ENCODE data around the gene GNAS-AS1.

The GNAS-AS1 gene

DNA sequence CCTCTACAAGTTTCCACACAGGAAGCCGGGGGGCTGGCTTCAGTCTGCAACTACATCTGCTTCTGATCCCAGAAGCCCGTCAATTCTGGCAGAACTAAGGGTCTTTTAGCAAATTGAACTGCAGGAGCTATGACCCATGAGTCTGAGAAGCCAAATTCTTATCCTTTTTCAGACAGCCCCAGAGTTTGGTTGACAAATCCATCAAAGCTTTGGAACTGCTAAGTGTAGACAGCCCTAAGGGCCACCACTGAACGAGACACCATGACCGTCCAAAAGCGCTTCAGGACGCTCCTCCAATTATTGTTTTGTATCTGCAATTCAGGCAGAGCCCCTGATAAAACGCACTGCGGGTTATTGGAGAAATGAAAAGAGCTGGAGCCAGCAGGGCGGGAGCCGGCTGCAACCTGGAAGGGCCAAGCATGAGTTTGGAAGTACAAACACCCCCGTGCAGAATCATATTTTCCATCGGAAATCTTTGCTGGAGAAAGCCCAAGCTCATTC lies 67.1 kb downstream of the GNAS-AS1 start:
- Histone ChIP-seq H3K27me3 (ENCODE audit: control insufficient read depth in 3 of 3, insufficient read depth in 3 of 3, low read depth in 1 of 3, low read length in 3 of 3) (peaks cover 0 to 72% (median 0%) of the 10 kb centered on the region in 3 experiments), H3K36me3 (replicated peaks in 1 of 2; ENCODE audit: control insufficient read depth in 2 of 2, insufficient read depth in 2 of 2, low read length in 2 of 2) (no peaks in the 10 kb centered on the region), H2AFZ (ENCODE audit: low read length) (no peak overlapping the region), H3K23ac (ENCODE audit: low read depth, low read length, poor library complexity) (no peak overlapping the region), H2BK15ac (ENCODE audit: low read length) (no peak overlapping the region), H2BK120ac (ENCODE audit: low read depth, low read length) (no peak overlapping the region), H2AK5ac (ENCODE audit: low read depth, low read length) (no peak overlapping the region), H3K9me3 (replicated peaks in 1 of 2; ENCODE audit: control insufficient read depth in 2 of 2, insufficient read depth in 1 of 2, low read depth in 1 of 2, low read length in 2 of 2) (no peaks in the 10 kb centered on the region), H3K27ac (replicated peaks; ENCODE audit: low read length) (no peak overlapping the region), H3K18ac (ENCODE audit: low read length) (no peak overlapping the region), H2BK12ac (ENCODE audit: low read length) (no peak overlapping the region), H4K8ac (ENCODE audit: low read depth, low read length) (no peak overlapping the region), H3K4me1 (ENCODE audit: control insufficient read depth in 2 of 2, insufficient read depth in 1 of 2, low read depth in 1 of 2, low read length in 2 of 2) (peaks cover 0 to 6% of the 10 kb centered on the region in 2 donors), H3K4me3 (ENCODE audit: low read length in 2 of 2) (no peak overlapping the region), H4K91ac (ENCODE audit: low read depth, low read length, poor library complexity) (no peak overlapping the region), H3K4ac (ENCODE audit: low read length) (no peak overlapping the region), H3K14ac (ENCODE audit: low read length) (no peak overlapping the region), H2BK5ac (ENCODE audit: low read length) (no peak overlapping the region), H3K79me1 (ENCODE audit: low read depth, low read length) (no peaks in the 10 kb centered on the region), H3K9ac (ENCODE audit: low read depth, low read length, poor library complexity) (no peak overlapping the region), H3K4me2 (ENCODE audit: insufficient read depth, low read length, poor library complexity, severe bottlenecking) (no peak overlapping the region)
- no peak for DNase-seq (ENCODE audit: low spot score)
- WGBS, 2 donors (ENCODE audit: extremely low coverage in 2 of 2, insufficient read length in 2 of 2, insufficient replicate concordance in 1 of 2), result no CpG with 5 or more reads among the region's 12 CpGs

DNA sequence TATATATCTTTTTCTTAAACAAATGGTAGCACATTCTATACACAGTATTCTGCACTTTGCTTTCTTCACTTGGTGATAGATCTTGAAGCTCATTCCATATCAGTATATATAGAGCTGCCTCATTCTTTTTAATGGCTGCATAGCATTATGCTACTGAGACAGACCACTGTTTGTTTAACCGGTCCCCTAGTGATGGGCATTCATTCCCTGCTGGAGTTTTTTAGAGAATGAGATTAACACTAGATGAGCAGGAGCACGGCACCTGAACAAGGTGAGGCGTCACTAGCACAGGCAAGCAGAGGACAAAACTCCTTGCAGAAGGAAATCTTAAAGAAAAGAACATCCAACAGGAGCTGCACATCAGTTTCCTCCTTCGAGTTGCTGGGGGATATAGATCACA lies 69.6 kb downstream of the GNAS-AS1 start:
- Histone ChIP-seq H2BK12ac (ENCODE audit: low read length) (no peak overlapping the region), H3K4me2 (ENCODE audit: insufficient read depth, low read length, poor library complexity, severe bottlenecking) (no peak overlapping the region), H4K91ac (ENCODE audit: low read depth, low read length, poor library complexity) (no peak overlapping the region), H4K8ac (ENCODE audit: low read depth, low read length) (no peak overlapping the region), H2AK5ac (ENCODE audit: low read depth, low read length) (no peak overlapping the region), H3K4ac (ENCODE audit: low read length) (no peak overlapping the region), H3K4me1 (ENCODE audit: control insufficient read depth in 2 of 2, insufficient read depth in 1 of 2, low read depth in 1 of 2, low read length in 2 of 2) (peaks cover 0 to 6% of the 10 kb centered on the region in 2 donors), H3K23ac (ENCODE audit: low read depth, low read length, poor library complexity) (no peak overlapping the region), H3K27me3 (ENCODE audit: control insufficient read depth in 3 of 3, insufficient read depth in 3 of 3, low read depth in 1 of 3, low read length in 3 of 3) (peaks cover 0 to 63% (median 0%) of the 10 kb centered on the region in 3 experiments), H3K4me3 (ENCODE audit: low read length in 2 of 2) (no peak overlapping the region), H2AFZ (ENCODE audit: low read length) (no peak overlapping the region), H3K9me3 (replicated peaks in 1 of 2; ENCODE audit: control insufficient read depth in 2 of 2, insufficient read depth in 1 of 2, low read depth in 1 of 2, low read length in 2 of 2) (no peaks in the 10 kb centered on the region), H2BK5ac (ENCODE audit: low read length) (no peak overlapping the region), H2BK15ac (ENCODE audit: low read length) (no peak overlapping the region), H2BK120ac (ENCODE audit: low read depth, low read length) (no peak overlapping the region), H3K14ac (ENCODE audit: low read length) (no peak overlapping the region), H3K36me3 (replicated peaks in 1 of 2; ENCODE audit: control insufficient read depth in 2 of 2, insufficient read depth in 2 of 2, low read length in 2 of 2) (no peaks in the 10 kb centered on the region), H3K9ac (ENCODE audit: low read depth, low read length, poor library complexity) (no peak overlapping the region), H3K27ac (replicated peaks; ENCODE audit: low read length) (no peak overlapping the region), H3K79me1 (ENCODE audit: low read depth, low read length) (no peaks in the 10 kb centered on the region), H3K18ac (ENCODE audit: low read length) (no peak overlapping the region)
- no peak for DNase-seq (ENCODE audit: low spot score)
- WGBS, 2 donors (ENCODE audit: extremely low coverage in 2 of 2, insufficient read length in 2 of 2, insufficient replicate concordance in 1 of 2), result no CpG with 5 or more reads among the region's 4 CpGs

DNA sequence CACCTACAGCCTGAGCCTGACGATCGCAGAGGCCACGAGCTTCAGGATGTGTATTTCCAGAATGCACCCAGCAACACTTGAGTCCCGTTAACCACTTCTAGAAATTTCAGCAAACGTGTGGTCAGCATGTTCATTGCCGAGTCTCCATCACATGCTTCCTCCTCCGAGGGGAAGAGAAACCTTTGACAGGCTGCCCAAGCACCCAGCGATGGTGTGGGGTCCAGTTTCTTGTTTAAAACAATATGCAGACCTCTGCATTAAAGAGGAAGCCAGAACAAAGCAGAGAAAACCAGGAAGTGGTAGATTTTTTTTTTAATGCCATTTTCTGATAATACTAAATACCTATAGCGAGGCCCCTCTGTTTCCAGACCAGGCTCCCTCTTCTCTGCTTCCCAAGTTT lies 71.9 kb downstream of the GNAS-AS1 start:
- Histone ChIP-seq H3K18ac (ENCODE audit: low read length) (no peak overlapping the region), H3K27me3 (ENCODE audit: control insufficient read depth in 3 of 3, insufficient read depth in 3 of 3, low read depth in 1 of 3, low read length in 3 of 3) (peaks cover 0 to 54% (median 0%) of the 10 kb centered on the region in 3 experiments), H2BK15ac (ENCODE audit: low read length) (no peak overlapping the region)

GRCh38 chr20:58777657-58778056 lies 73.0 kb downstream of the GNAS-AS1 start:
- no CpG with 5 or more reads among the region's 7 CpGs for WGBS, 2 donors (ENCODE audit: extremely low coverage in 2 of 2, insufficient read length in 2 of 2, insufficient replicate concordance in 1 of 2)
- H2BK120ac ChIP-seq (ENCODE audit: low read depth, low read length), result no peak overlapping the region
- no peak overlapping the region for H4K91ac ChIP-seq (ENCODE audit: low read depth, low read length, poor library complexity)
- no peak overlapping the region for H2BK15ac ChIP-seq (ENCODE audit: low read length)
- H3K36me3 ChIP-seq (replicated peaks in 1 of 2; ENCODE audit: control insufficient read depth in 2 of 2, insufficient read depth in 2 of 2, low read length in 2 of 2), result no peaks in the 10 kb centered on the region
- H3K27me3 ChIP-seq (ENCODE audit: control insufficient read depth in 3 of 3, insufficient read depth in 3 of 3, low read depth in 1 of 3, low read length in 3 of 3), result peaks cover 0 to 43% (median 0%) of the 10 kb centered on the region in 3 experiments
- H3K23ac ChIP-seq (ENCODE audit: low read depth, low read length, poor library complexity), result no peak overlapping the region
- no peak overlapping the region for H2AFZ ChIP-seq (ENCODE audit: low read length)
- H3K4me1 ChIP-seq (ENCODE audit: control insufficient read depth in 2 of 2, insufficient read depth in 1 of 2, low read depth in 1 of 2, low read length in 2 of 2), result peaks cover 0 to 6% of the 10 kb centered on the region in 2 donors
- H3K4me3 ChIP-seq (ENCODE audit: low read length in 2 of 2), result no peak overlapping the region
- no peak overlapping the region for H3K14ac ChIP-seq (ENCODE audit: low read length)
- no peak overlapping the region for H3K18ac ChIP-seq (ENCODE audit: low read length)
- no peak overlapping the region for H3K4me2 ChIP-seq (ENCODE audit: insufficient read depth, low read length, poor library complexity, severe bottlenecking)
- no peak overlapping the region for H3K4ac ChIP-seq (ENCODE audit: low read length)
- no peak overlapping the region for H4K8ac ChIP-seq (ENCODE audit: low read depth, low read length)
- H2AK5ac ChIP-seq (ENCODE audit: low read depth, low read length), result no peak overlapping the region
- H3K79me1 ChIP-seq (ENCODE audit: low read depth, low read length), result no peaks in the 10 kb centered on the region
- H2BK5ac ChIP-seq (ENCODE audit: low read length), result no peak overlapping the region
- no peak overlapping the region for H3K9ac ChIP-seq (ENCODE audit: low read depth, low read length, poor library complexity)
- H3K9me3 ChIP-seq (replicated peaks in 1 of 2; ENCODE audit: control insufficient read depth in 2 of 2, insufficient read depth in 1 of 2, low read depth in 1 of 2, low read length in 2 of 2), result no peaks in the 10 kb centered on the region
- no peak for DNase-seq (ENCODE audit: low spot score)
- H2BK12ac ChIP-seq (ENCODE audit: low read length), result no peak overlapping the region
- no peak overlapping the region for H3K27ac ChIP-seq (replicated peaks; ENCODE audit: low read length)

More for the DNA sequence above, 71.9 kb downstream of the GNAS-AS1 start:
- H3K14ac ChIP-seq (ENCODE audit: low read length), result no peak overlapping the region
- H3K4me1 ChIP-seq (ENCODE audit: control insufficient read depth in 2 of 2, insufficient read depth in 1 of 2, low read depth in 1 of 2, low read length in 2 of 2), result peaks cover 0 to 6% of the 10 kb centered on the region in 2 donors
- no peak overlapping the region for H3K9ac ChIP-seq (ENCODE audit: low read depth, low read length, poor library complexity)
- no peak overlapping the region for H3K27ac ChIP-seq (replicated peaks; ENCODE audit: low read length)
- no peak for DNase-seq (ENCODE audit: low spot score)
- H3K23ac ChIP-seq (ENCODE audit: low read depth, low read length, poor library complexity), result no peak overlapping the region
- H3K79me1 ChIP-seq (ENCODE audit: low read depth, low read length), result no peaks in the 10 kb centered on the region
- H2AFZ ChIP-seq (ENCODE audit: low read length), result no peak overlapping the region
- H3K36me3 ChIP-seq (replicated peaks in 1 of 2; ENCODE audit: control insufficient read depth in 2 of 2, insufficient read depth in 2 of 2, low read length in 2 of 2), result no peaks in the 10 kb centered on the region
- no peaks in the 10 kb centered on the region for H3K9me3 ChIP-seq (replicated peaks in 1 of 2; ENCODE audit: control insufficient read depth in 2 of 2, insufficient read depth in 1 of 2, low read depth in 1 of 2, low read length in 2 of 2)
- H2BK120ac ChIP-seq (ENCODE audit: low read depth, low read length), result no peak overlapping the region
- no peak overlapping the region for H3K4me3 ChIP-seq (ENCODE audit: low read length in 2 of 2)
- H4K8ac ChIP-seq (ENCODE audit: low read depth, low read length), result no peak overlapping the region
- WGBS, 2 donors (ENCODE audit: extremely low coverage in 2 of 2, insufficient read length in 2 of 2, insufficient replicate concordance in 1 of 2), result no CpG with 5 or more reads among the region's 9 CpGs
- no peak overlapping the region for H3K4me2 ChIP-seq (ENCODE audit: insufficient read depth, low read length, poor library complexity, severe bottlenecking)
- no peak overlapping the region for H2BK5ac ChIP-seq (ENCODE audit: low read length)
- H3K4ac ChIP-seq (ENCODE audit: low read length), result no peak overlapping the region
- H2AK5ac ChIP-seq (ENCODE audit: low read depth, low read length), result no peak overlapping the region
- H2BK12ac ChIP-seq (ENCODE audit: low read length), result no peak overlapping the region
- no peak overlapping the region for H4K91ac ChIP-seq (ENCODE audit: low read depth, low read length, poor library complexity)

All from neuronal stem cell (in vitro differentiated cells).